ENCODE results near the gene HADH. TPM values are rescaled to one million over a fixed set of nuclear protein-coding genes. Genes with fewer than 3 reads are reported as not detected.

The HADH gene
- total RNA-seq, 1 donor from 2014 or later = 252 TPM

Other genes starting within 250 kb of the HADH start
- gene SGMS2, start 165.0 kb upstream of the HADH start, total RNA-seq = 23.1 TPM
- gene CYP2U1, start 58.3 kb upstream of the HADH start, total RNA-seq = 8.1 TPM
- 0.47 TPM for gene LEF1, start 179.0 kb downstream of the HADH start, total RNA-seq

Data from left ventricle myocardium superior (tissue), 1 donor.